ENCODE data around the gene GRIK3. TPM values are rescaled to one million over a fixed set of nuclear protein-coding genes. Genes with fewer than 3 reads are reported as not detected.

Gene GRIK3
- total and polyA plus RNA-seq, 2 experiments from 2014 or later, result under 0.01 TPM; not detected in 1

- H3K9me3 ChIP-seq (ENCODE audit: low read depth), result no peaks in the 10 kb centered on the region
- 88% methylated on average over 9 of the region's 9 CpGs for WGBS (ENCODE audit: low lambda C conversion rate, missing lambda C conversion rate)
Measured at GRCh38 chr1:36977731-36978406, 56.4 kb downstream of the GRIK3 start.

GRCh38 chr1:36975642-36976041, 58.7 kb downstream of the GRIK3 start:
- H3K36me3 ChIP-seq (replicated peaks; ENCODE audit: insufficient read depth, low read depth), result no peaks in the 10 kb centered on the region
- WGBS (ENCODE audit: low lambda C conversion rate, missing lambda C conversion rate), result 63% methylated on average over 5 of the region's 5 CpGs
- no peak for DNase-seq (ENCODE audit: low spot score)
- H3K4me3 ChIP-seq, result no peak overlapping the region
- TF ChIP-seq EZH2phosphoT487 (IDR thresholded peaks at IDR 0.05; ENCODE audit: low read depth, severe bottlenecking, unreplicated experiment) (no peak), CTCF (IDR thresholded peaks at IDR 0.05; ENCODE audit: poor library complexity) (no peak), EZH2 (IDR thresholded peaks at IDR 0.05; ENCODE audit: borderline replicate concordance) (no peak)
- no peaks in the 10 kb centered on the region for H4K20me1 ChIP-seq (ENCODE audit: insufficient read depth, poor library complexity, severe bottlenecking)
- H3K27me3 ChIP-seq, result peaks cover 6% of the 10 kb centered on the region
- no peaks in the 10 kb centered on the region for H3K9me2 ChIP-seq (replicated peaks; ENCODE audit: insufficient read depth)
- no peaks in the 10 kb centered on the region for H3K4me1 ChIP-seq (ENCODE audit: insufficient read depth)
- H3K27ac ChIP-seq, result no peak overlapping the region
- H3K79me2 ChIP-seq, result no peaks in the 10 kb centered on the region
- no peaks in the 10 kb centered on the region for H3K9me3 ChIP-seq (ENCODE audit: low read depth)
- no peak overlapping the region for H3K4me2 ChIP-seq
- no peak overlapping the region for H2AFZ ChIP-seq

More at GRCh38 chr1:36977731-36978406, 56.4 kb downstream of the GRIK3 start:
- Histone ChIP-seq H4K20me1 (ENCODE audit: insufficient read depth, poor library complexity, severe bottlenecking) (no peaks in the 10 kb centered on the region), H3K4me1 (ENCODE audit: insufficient read depth) (no peaks in the 10 kb centered on the region), H3K36me3 (replicated peaks; ENCODE audit: insufficient read depth, low read depth) (no peaks in the 10 kb centered on the region), H3K79me2 (no peaks in the 10 kb centered on the region), H3K27ac (no peak overlapping the region), H3K4me2 (no peak overlapping the region), H3K27me3 (peaks cover 6% of the 10 kb centered on the region), H3K9me2 (replicated peaks; ENCODE audit: insufficient read depth) (no peaks in the 10 kb centered on the region), H2AFZ (no peak overlapping the region), H3K4me3 (no peak overlapping the region)
- no peak for TF ChIP-seq CTCF (IDR thresholded peaks at IDR 0.05; ENCODE audit: poor library complexity)
- TF ChIP-seq EZH2phosphoT487 (IDR thresholded peaks at IDR 0.05; ENCODE audit: low read depth, severe bottlenecking, unreplicated experiment), result no peak
- no peak for TF ChIP-seq EZH2 (IDR thresholded peaks at IDR 0.05; ENCODE audit: borderline replicate concordance)
- DNase-seq (ENCODE audit: low spot score), result no peak

GRCh38 chr1:36973056-36973455, 61.3 kb downstream of the GRIK3 start:
- no peaks in the 10 kb centered on the region for H3K9me2 ChIP-seq (replicated peaks; ENCODE audit: insufficient read depth)
- 91% methylated on average over 3 of the region's 4 CpGs for WGBS (ENCODE audit: low lambda C conversion rate, missing lambda C conversion rate)
- no peak overlapping the region for H3K4me2 ChIP-seq
- DNase-seq (ENCODE audit: low spot score), result no peak
- no peak overlapping the region for H3K27ac ChIP-seq
- H2AFZ ChIP-seq, result no peak overlapping the region
- H3K4me1 ChIP-seq (ENCODE audit: insufficient read depth), result no peaks in the 10 kb centered on the region
- TF ChIP-seq EZH2phosphoT487 (IDR thresholded peaks at IDR 0.05; ENCODE audit: low read depth, severe bottlenecking, unreplicated experiment) (no peak), EZH2 (IDR thresholded peaks at IDR 0.05; ENCODE audit: borderline replicate concordance) (no peak), CTCF (IDR thresholded peaks at IDR 0.05; ENCODE audit: poor library complexity) (no peak)
- H4K20me1 ChIP-seq (ENCODE audit: insufficient read depth, poor library complexity, severe bottlenecking), result no peaks in the 10 kb centered on the region
- H3K27me3 ChIP-seq, result peaks cover 6% of the 10 kb centered on the region
- no peaks in the 10 kb centered on the region for H3K9me3 ChIP-seq (ENCODE audit: low read depth)
- no peak overlapping the region for H3K4me3 ChIP-seq
- no peaks in the 10 kb centered on the region for H3K79me2 ChIP-seq
- H3K36me3 ChIP-seq (replicated peaks; ENCODE audit: insufficient read depth, low read depth), result no peaks in the 10 kb centered on the region
